MM.1S (cell line): ENCODE data around the gene RFNG.

Source experiments
- EZH2 ChIP-seq: fragments of 300-600 bp; sonication (generic); optimal IDR thresholded peaks from 2 replicates; pipeline ENCODE3; 2017; ENCODE audit warnings: low read depth, mild to moderate bottlenecking, antibody characterized with exemption, low read length, mixed read lengths
- TF ChIP-seq, protein P1 (sequence below): fragments of 300-600 bp; sonication (generic); IDR thresholded peaks from 2 replicates; pipeline ENCODE4 v1.5.1; 2016; ENCODE audit warnings: antibody characterized with exemption, low read length, mixed read lengths

DNA sequence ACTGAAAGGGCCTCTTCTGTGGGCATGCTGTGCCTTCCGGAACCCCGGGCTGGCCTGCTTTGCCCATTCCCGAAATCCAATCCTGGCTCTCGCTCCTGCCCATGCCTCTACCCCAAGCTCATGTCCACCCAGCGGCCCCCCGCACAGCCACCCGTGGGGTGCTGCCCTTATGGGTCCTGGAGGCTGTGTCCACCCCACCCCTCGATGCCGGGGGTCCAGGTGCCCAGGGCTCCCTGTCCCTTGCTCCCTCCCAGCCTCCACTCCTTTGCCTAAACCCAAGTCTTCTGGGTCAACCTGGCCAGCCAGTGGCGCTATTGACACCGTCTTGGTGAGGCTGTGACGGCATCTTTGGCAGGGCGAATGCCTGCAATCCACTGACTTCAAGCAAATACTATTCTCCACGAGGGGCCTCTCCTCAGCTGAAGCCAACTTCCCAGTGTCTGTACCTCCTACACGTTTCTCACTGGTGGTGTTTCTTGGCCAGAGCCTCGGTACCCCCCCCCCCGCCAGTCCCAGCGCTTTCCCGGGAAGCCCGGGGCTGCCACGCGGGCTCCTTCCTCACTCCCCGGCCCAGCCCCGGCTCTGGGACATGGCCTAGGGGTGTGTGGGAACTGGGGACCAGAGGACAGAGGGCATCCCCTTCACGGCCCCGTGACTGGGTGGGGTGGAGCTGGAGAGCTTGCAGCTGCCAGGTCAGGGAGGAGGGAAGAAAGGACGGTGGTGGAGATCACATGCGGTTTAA lies 26.2 kb upstream of the RFNG start:
- TF ChIP-seq, protein P1, sequence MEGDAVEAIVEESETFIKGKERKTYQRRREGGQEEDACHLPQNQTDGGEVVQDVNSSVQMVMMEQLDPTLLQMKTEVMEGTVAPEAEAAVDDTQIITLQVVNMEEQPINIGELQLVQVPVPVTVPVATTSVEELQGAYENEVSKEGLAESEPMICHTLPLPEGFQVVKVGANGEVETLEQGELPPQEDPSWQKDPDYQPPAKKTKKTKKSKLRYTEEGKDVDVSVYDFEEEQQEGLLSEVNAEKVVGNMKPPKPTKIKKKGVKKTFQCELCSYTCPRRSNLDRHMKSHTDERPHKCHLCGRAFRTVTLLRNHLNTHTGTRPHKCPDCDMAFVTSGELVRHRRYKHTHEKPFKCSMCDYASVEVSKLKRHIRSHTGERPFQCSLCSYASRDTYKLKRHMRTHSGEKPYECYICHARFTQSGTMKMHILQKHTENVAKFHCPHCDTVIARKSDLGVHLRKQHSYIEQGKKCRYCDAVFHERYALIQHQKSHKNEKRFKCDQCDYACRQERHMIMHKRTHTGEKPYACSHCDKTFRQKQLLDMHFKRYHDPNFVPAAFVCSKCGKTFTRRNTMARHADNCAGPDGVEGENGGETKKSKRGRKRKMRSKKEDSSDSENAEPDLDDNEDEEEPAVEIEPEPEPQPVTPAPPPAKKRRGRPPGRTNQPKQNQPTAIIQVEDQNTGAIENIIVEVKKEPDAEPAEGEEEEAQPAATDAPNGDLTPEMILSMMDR, result no peak
- TF ChIP-seq EZH2, result no peak
